Measurements from ENCODE around the gene NUDT17.

DNA sequence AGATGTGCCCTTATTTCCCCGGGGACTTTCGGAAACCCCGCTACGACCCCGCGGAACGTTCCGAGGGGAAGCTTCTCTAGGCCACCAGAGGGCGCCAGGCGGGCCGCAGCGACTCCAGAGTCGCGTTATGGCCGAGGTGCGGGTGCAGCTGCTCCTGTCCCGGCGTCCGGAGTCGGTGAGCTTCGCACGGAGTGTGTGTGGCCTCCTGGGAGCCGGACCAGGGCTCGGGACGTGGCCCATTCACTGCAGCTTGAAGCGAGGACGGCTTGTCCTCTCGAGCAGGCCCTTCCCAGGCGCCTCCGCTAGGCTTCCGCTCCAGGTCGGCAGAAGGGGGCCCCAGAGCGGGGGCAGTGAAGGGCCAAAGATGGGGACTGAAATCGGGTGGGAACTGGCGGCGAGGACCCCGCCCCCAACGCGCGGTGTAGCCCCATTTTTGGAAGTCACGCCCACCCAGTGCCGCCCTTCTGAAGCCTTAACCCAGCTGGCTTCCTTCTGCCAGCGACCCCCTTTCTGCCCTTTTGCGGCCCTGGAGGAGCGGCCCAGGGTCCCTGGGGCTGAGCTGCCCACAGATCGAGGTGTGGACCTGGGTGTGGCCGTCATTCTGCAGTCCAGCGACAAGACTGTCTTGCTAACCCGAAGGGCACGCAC, at the start of gene NUDT17:
- TF ChIP-seq, protein P1, sequence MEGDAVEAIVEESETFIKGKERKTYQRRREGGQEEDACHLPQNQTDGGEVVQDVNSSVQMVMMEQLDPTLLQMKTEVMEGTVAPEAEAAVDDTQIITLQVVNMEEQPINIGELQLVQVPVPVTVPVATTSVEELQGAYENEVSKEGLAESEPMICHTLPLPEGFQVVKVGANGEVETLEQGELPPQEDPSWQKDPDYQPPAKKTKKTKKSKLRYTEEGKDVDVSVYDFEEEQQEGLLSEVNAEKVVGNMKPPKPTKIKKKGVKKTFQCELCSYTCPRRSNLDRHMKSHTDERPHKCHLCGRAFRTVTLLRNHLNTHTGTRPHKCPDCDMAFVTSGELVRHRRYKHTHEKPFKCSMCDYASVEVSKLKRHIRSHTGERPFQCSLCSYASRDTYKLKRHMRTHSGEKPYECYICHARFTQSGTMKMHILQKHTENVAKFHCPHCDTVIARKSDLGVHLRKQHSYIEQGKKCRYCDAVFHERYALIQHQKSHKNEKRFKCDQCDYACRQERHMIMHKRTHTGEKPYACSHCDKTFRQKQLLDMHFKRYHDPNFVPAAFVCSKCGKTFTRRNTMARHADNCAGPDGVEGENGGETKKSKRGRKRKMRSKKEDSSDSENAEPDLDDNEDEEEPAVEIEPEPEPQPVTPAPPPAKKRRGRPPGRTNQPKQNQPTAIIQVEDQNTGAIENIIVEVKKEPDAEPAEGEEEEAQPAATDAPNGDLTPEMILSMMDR (conservative IDR thresholded peaks at IDR 0.05; ENCODE audit: low read depth, low read length): peak; percentile 88
- TF ChIP-seq, protein P2, sequence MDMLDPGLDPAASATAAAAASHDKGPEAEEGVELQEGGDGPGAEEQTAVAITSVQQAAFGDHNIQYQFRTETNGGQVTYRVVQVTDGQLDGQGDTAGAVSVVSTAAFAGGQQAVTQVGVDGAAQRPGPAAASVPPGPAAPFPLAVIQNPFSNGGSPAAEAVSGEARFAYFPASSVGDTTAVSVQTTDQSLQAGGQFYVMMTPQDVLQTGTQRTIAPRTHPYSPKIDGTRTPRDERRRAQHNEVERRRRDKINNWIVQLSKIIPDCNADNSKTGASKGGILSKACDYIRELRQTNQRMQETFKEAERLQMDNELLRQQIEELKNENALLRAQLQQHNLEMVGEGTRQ (IDR thresholded peaks at IDR 0.05; ENCODE audit: low read depth, low read length): no peak
- TF ChIP-seq RAD21 (IDR thresholded peaks at IDR 0.05; ENCODE audit: low read length): peak; percentile 63
- peak; percentile 40; the same call in 1 of the 2 replicates for TF ChIP-seq MAZ (IDR thresholded peaks at IDR 0.05; ENCODE audit: borderline replicate concordance, low read depth, low read length)
